ENCODE measurements around the gene PLCB3. TPM values are rescaled to one million over a fixed set of nuclear protein-coding genes. Genes with fewer than 3 reads are reported as not detected.
A peak's percentile ranks its signal among the peaks of the same experiment; 100 is the strongest.

PLCB3 gene
- total RNA-seq, 1 donor from 2014 or later: 34.9 TPM

DNA sequence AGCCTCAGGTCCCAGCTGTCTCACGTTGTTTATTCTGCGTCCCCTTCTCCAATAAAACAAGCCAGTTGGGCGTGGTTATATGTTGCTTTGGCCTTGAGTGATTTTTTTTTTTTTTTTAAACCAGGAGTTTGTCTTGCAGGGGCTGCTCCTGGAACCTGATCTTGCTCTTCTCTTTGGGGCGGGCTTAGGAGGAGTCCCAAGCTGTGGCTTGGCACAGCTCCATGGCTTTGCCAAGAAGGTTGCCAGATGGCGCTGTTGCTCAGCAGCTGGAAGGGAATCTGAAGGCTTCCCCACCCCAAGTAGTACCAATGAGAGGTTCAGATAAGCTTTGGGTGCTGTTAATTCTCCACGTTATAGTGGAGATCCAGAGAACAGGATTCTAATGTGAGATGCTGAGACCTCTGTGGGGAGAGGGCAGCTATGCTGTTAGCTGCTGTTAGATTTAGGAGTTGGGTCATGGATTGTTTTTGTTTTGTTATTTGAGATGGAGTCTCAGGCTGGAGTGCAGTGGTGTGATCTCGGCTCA lies 46.8 kb upstream of the PLCB3 start:
- peak overlapping the region; percentile 67 for H3K27ac Mint-ChIP-seq
- DNase-seq (ENCODE audit: low spot score in 2 of 2, unreplicated experiment in 2 of 2): peak in 1 of 2 experiments; percentile 59
- H3K36me3 Mint-ChIP-seq: peaks cover 32% of the 10 kb centered on the region
- TF ChIP-seq, protein P1, sequence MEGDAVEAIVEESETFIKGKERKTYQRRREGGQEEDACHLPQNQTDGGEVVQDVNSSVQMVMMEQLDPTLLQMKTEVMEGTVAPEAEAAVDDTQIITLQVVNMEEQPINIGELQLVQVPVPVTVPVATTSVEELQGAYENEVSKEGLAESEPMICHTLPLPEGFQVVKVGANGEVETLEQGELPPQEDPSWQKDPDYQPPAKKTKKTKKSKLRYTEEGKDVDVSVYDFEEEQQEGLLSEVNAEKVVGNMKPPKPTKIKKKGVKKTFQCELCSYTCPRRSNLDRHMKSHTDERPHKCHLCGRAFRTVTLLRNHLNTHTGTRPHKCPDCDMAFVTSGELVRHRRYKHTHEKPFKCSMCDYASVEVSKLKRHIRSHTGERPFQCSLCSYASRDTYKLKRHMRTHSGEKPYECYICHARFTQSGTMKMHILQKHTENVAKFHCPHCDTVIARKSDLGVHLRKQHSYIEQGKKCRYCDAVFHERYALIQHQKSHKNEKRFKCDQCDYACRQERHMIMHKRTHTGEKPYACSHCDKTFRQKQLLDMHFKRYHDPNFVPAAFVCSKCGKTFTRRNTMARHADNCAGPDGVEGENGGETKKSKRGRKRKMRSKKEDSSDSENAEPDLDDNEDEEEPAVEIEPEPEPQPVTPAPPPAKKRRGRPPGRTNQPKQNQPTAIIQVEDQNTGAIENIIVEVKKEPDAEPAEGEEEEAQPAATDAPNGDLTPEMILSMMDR (IDR thresholded peaks at IDR 0.05; ENCODE audit: unreplicated experiment): no peak
- H3K27me3 Mint-ChIP-seq (ENCODE audit: low read depth): no peaks in the 10 kb centered on the region
- H3K4me1 Mint-ChIP-seq: peaks cover 9% of the 10 kb centered on the region
- no peak overlapping the region for H3K4me3 Mint-ChIP-seq
- H3K9me3 Mint-ChIP-seq: no peaks in the 10 kb centered on the region

DNA sequence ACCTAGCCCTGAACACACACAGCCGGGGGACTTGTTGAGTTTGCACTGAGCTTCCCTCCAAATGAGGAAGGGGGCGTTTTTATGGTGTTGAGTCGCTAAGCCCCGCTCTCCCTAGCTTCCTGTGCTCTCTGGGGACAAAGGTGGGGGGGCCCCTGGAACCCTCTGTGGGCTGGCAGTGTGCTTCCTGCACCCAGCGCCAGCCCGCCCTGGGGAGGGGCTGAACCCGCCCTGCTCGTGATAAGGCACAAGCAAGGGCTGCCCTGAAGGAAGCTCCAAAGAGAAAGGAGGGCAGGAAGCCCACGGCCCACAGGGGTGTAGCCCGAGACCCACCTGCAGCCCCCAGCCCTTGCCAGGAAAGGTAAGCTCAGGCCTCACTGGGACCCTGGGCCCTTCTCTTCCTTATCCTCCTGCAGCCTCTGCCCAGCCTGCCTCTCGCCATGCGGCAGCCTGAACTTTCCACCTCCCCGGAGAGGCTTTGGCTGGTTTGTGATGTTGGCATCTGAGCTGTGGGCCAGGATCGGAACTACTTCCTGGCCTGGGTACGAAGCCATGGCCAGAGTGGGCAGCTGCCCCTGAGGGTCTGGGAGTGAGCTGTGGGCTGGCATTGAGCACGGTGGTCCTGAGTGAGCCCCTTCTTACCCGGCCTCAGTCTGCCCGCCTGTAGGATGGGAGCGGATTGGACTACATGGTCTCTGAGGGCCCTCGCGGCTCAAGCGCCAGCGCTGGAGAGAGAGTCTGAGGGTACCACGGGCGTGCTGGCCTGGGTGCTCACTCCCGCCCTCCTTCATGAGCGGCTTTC lies 44.7 kb upstream of the PLCB3 start, which contains the start of gene FERMT3:
TSS of gene FERMT3 (plus strand) at position 265 of the 799 bp plus-strand sequence. CDS start 644 bp downstream, outside the sequence.
- peak within 1 kb of the TSS; percentile 66 for H3K27ac Mint-ChIP-seq
- DNase-seq (ENCODE audit: low spot score in 2 of 2, unreplicated experiment in 2 of 2): no peak
- no peaks in the 10 kb centered on the region for H3K27me3 Mint-ChIP-seq (ENCODE audit: low read depth)
- no peak within 1 kb of the TSS for H3K4me3 Mint-ChIP-seq
- H3K9me3 Mint-ChIP-seq: no peaks in the 10 kb centered on the region
- peaks cover 9% of the 10 kb centered on the region for H3K4me1 Mint-ChIP-seq
- TF ChIP-seq, protein P1 (IDR thresholded peaks at IDR 0.05; ENCODE audit: unreplicated experiment): no peak
- H3K36me3 Mint-ChIP-seq: peaks cover 21% of the 10 kb centered on the region

DNA sequence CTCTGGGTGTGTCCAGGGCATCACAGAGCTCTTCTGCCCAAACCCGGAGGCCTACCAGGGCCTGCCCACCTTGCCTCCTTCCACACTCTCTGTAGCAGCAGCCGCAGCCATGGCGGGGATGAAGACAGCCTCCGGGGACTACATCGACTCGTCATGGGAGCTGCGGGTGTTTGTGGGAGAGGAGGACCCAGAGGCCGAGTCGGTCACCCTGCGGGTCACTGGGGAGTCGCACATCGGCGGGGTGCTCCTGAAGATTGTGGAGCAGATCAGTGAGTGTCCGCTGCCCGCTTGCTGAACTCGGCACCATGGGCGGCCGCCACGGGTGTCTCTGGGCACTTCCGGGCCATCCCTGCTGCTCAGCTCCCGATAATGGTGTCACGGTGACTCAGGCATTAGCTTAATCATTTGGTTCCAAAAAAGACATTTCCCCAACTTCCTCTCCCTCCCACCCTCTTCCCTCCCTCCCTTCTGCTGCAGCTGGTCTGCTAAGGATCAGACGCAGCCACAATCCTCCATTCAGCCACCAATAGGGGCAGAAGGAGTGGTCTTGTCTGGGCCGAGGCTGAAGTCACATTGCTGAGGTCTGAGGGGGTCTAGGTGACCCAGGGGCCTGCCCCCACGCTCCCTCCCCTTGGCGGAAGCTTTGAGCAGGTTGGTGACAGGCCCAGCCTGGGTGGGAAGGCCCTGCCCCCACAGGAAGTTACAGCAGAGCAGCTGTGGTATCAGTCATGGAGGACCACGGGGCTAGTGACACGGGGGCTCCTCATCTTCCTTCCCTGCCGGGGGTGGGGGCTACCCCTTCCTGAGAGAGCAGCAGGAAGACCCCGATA lies 43.9 kb upstream of the PLCB3 start:
- Mint-ChIP-seq H3K36me3 (peaks cover 17% of the 10 kb centered on the region), H3K9me3 (no peaks in the 10 kb centered on the region), H3K4me3 (no peak overlapping the region), H3K27me3 (ENCODE audit: low read depth) (no peaks in the 10 kb centered on the region), H3K27ac (peak overlapping the region; percentile 66), H3K4me1 (peaks cover 9% of the 10 kb centered on the region)
- no peak for DNase-seq (ENCODE audit: low spot score in 2 of 2, unreplicated experiment in 2 of 2)
- TF ChIP-seq, protein P1 (IDR thresholded peaks at IDR 0.05; ENCODE audit: unreplicated experiment): no peak

DNA sequence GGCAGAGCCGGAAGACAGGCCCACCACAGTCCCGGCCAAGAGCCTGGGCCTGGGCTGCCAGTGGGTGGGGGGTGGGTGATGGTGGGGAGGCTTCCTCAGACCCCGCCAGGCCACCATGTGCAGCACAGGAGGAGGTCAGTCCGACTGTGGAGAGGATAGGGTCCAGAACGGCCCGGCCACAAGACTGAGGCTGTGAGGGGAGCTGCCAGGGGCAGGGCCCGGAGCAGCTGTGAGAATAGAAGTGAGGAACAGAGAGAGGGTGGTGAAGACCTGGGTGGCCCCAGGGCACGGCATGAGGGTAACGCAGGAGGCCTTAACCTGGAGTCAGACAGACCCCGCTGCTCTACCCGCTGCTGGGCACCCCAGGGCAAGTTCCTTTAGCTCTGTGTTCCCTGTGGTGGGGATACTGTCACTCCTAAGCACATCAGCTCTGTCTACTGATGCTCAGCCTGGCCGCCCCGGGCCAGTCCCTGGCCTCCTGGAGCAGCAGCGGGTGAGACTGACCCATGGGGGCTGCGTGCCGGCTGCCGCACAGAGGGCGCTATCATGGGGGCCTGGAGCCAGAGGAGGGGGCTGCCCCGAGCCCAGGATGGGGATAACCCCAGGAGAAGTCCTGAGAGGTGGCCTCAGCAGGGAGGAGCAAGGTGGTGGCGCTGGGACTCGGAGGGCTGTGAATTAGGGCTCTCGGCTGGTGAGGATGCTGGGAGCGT lies 43.1 kb upstream of the PLCB3 start:
- Mint-ChIP-seq H3K27ac (peak overlapping the region; percentile 66), H3K27me3 (ENCODE audit: low read depth) (no peaks in the 10 kb centered on the region), H3K36me3 (peaks cover 13% of the 10 kb centered on the region), H3K4me1 (peaks cover 9% of the 10 kb centered on the region), H3K9me3 (no peaks in the 10 kb centered on the region), H3K4me3 (no peak overlapping the region)
- TF ChIP-seq, protein P1 (IDR thresholded peaks at IDR 0.05; ENCODE audit: unreplicated experiment): no peak
- no peak for DNase-seq (ENCODE audit: low spot score in 2 of 2, unreplicated experiment in 2 of 2)
